NCI-H82 (cell line): ENCODE measurements around the gene CEMIP.

ENCODE experiments used
- DNase-seq: peaks from one replicate; lab custom pipeline; 2025; lab: John Stamatoyannopoulos, UW

CEMIP gene

GRCh38 chr15:80852676-80853075 lies 73.5 kb downstream of the CEMIP start:
- no peak for DNase-seq

GRCh38 chr15:80854104-80854503 lies 74.9 kb downstream of the CEMIP start:
- DNase-seq: no peak

- DNase-seq: no peak
Measured at GRCh38 chr15:80855206-80855605, 76.0 kb downstream of the CEMIP start.

- DNase-seq: no peak
Measured at GRCh38 chr15:80856400-80856799, 77.2 kb downstream of the CEMIP start.

- DNase-seq: no peak
Measured at GRCh38 chr15:80856809-80857377, 77.7 kb downstream of the CEMIP start.

GRCh38 chr15:80861731-80862170 lies 82.6 kb downstream of the CEMIP start:
- DNase-seq: no peak

- DNase-seq: no peak
Measured at GRCh38 chr15:80864666-80865065, 85.5 kb downstream of the CEMIP start.

GRCh38 chr15:80866936-80867335 lies 87.8 kb downstream of the CEMIP start:
- DNase-seq: no peak

GRCh38 chr15:80870366-80870765 lies 91.2 kb downstream of the CEMIP start:
- DNase-seq: no peak

GRCh38 chr15:80870893-80871292 lies 91.7 kb downstream of the CEMIP start:
- DNase-seq: no peak

GRCh38 chr15:80871858-80872257 lies 92.7 kb downstream of the CEMIP start:
- no peak for DNase-seq

GRCh38 chr15:80873366-80873952 lies 94.3 kb downstream of the CEMIP start:
- DNase-seq: no peak

- DNase-seq: no peak
Measured at GRCh38 chr15:80875568-80876347, 96.6 kb downstream of the CEMIP start.

- no peak for DNase-seq
Measured at GRCh38 chr15:80876348-80876674, 97.1 kb downstream of the CEMIP start.

- DNase-seq: no peak
Measured at GRCh38 chr15:80878242-80878866, 99.2 kb downstream of the CEMIP start.

GRCh38 chr15:80878867-80879250 lies 99.7 kb downstream of the CEMIP start:
- no peak for DNase-seq

GRCh38 chr15:80880086-80880485 lies 100.9 kb downstream of the CEMIP start:
- no peak for DNase-seq

GRCh38 chr15:80883641-80884040 lies 104.5 kb downstream of the CEMIP start:
- DNase-seq: no peak

- no peak for DNase-seq
Measured at GRCh38 chr15:80885016-80885579, 105.9 kb downstream of the CEMIP start.

GRCh38 chr15:80887148-80887547 lies 108.0 kb downstream of the CEMIP start:
- DNase-seq: no peak

GRCh38 chr15:80888846-80889245 lies 109.7 kb downstream of the CEMIP start:
- no peak for DNase-seq

- DNase-seq: peak; percentile 12
Measured at GRCh38 chr15:80890341-80891005, 111.3 kb downstream of the CEMIP start.
